ENCODE data around the gene LPAR1. TPM values are rescaled to one million over a fixed set of nuclear protein-coding genes. Genes with fewer than 3 reads are reported as not detected.

The LPAR1 gene, protein sequence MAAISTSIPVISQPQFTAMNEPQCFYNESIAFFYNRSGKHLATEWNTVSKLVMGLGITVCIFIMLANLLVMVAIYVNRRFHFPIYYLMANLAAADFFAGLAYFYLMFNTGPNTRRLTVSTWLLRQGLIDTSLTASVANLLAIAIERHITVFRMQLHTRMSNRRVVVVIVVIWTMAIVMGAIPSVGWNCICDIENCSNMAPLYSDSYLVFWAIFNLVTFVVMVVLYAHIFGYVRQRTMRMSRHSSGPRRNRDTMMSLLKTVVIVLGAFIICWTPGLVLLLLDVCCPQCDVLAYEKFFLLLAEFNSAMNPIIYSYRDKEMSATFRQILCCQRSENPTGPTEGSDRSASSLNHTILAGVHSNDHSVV
- 1 to 10 TPM; 5.0 to 5.2 TPM for polyA plus RNA-seq

DNA sequence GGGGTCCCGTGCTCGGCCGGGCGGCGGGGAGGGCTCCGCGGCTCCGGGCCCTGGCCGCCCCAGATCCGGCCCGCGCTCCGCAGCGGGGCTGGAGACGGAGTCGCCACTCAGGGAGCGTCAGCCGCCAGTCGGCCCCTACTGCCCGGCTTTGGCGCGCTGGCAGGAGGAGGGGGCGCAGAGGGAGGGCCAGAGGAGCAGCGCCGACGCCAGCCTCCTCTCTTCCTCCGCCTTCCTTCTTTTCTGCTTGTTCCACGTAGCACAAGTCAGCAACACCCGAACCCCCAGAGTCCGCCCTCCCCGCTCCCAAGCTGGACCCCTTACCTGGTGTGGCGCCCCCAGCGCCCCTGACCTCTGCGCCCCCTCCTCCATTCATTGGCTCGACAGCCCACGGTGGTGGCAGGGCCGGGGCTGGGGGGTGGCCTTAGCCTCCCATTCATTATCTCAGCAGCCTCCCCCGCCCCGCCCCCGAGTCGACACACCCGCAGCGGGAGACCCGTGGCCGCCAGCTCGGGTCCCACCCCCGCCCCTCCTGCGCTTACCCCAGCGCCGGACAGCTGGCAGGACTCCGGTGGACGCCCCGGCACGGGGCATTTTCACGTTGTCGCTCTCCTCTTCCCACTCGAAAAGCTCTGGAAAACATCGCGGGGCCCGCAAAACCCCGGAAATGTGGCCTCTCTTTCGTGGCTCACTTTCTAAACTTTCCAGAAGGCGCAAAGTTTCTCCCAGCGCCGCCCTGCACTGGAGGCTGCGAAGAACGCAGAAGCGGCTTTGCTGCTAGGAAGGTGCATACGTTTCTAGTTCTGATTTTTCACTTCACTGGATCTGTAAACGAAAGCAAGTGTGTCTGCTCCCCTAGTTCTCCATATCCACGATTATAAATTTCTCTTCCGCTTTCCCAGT lies at the start of gene LPAR1:
TSS of gene LPAR1 (minus strand) at position 140 of the 900 bp plus-strand sequence. CDS start 66,353 bp downstream, outside the sequence.
- no peaks in the 10 kb centered on the region for H3K27me3 ChIP-seq (ENCODE audit: control insufficient read depth in 1 of 2, insufficient read depth in 2 of 2, low read length in 2 of 2)
- 2% methylated on average over 64 to 72 of the region's 72 CpGs for WGBS, 2 donors
- H3K4me3 ChIP-seq (ENCODE audit: low read depth in 1 of 2, low read length in 2 of 2) = peak within 1 kb of the TSS; percentile 68 to 91
- peak within 1 kb of the TSS; percentile 88 to 90 for H3K27ac ChIP-seq (ENCODE audit: low read depth in 2 of 2, low read length in 1 of 2)
- no peaks in the 10 kb centered on the region for H3K9me3 ChIP-seq (ENCODE audit: control insufficient read depth in 2 of 2, insufficient read depth in 1 of 2, low read depth in 1 of 2, low read length in 1 of 2)
- H3K36me3 ChIP-seq (ENCODE audit: control insufficient read depth in 2 of 2, insufficient read depth in 2 of 2, low read length in 1 of 2) = no peaks in the 10 kb centered on the region
- H3K4me1 ChIP-seq (ENCODE audit: control insufficient read depth in 2 of 2, insufficient read depth in 2 of 2, low read length in 1 of 2) = peaks cover 0 to 11% of the 10 kb centered on the region in 2 donors

DNA sequence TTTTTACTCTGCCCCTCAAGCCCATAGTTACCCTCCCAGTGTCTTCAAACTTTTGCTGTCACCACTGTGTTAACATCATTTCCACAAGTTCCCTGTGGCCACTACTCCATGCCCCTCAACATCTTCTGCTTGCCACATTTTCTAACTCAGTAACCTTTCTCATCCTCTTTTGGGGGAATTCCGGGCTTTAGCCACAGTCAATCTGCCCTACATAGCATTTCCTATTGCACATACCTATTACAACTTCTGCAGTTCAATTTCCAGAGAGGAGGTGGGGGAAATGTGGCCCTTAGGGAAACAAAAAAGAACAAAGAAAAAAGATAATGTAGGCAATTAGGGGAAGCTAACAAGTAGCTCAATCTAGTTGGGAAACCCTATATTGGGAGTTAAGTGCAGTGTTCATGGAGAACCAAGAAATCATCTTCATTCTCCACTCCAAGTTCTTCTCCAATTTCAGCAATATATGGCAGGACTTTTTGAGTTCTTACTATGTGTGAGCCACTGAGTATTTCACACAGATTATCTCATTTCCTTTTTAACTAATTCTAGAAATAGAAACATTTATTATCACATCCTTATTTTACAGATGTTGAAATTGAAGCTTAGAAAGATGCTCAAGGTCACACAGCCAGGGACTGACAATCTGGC lies 40.2 kb upstream of the LPAR1 start:
- Histone ChIP-seq H3K36me3 (ENCODE audit: control insufficient read depth in 2 of 2, insufficient read depth in 2 of 2, low read length in 1 of 2) (no peaks in the 10 kb centered on the region), H3K27ac (ENCODE audit: low read depth in 2 of 2, low read length in 1 of 2) (no peak overlapping the region)
- WGBS, 2 donors = 84 to 86% methylated on average over 1 of the region's 1 CpG

DNA sequence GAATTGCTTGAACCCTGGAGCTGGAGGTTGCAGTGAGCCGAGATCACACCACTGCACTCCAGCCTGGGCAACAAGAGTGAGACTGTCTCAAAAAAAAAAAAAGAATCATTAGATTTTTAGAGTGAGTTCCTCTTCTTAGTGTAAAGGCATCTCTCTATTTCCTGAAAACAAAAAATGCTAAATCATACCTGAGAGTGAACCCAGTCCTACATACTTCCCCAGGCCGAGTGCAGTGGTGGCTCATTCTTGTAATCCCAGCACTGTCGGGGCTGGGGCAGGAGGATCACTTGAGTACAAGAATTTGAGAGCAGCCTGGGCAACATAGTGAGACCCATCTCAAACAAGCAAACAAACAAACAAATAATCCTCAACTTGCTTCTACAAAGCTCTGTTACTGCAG lies 38.2 kb upstream of the LPAR1 start:
- no peaks in the 10 kb centered on the region for H3K36me3 ChIP-seq (ENCODE audit: control insufficient read depth in 2 of 2, insufficient read depth in 2 of 2, low read length in 1 of 2)
- H3K9me3 ChIP-seq (ENCODE audit: control insufficient read depth in 2 of 2, insufficient read depth in 1 of 2, low read depth in 1 of 2, low read length in 1 of 2) = no peaks in the 10 kb centered on the region
- no peak overlapping the region for H3K4me3 ChIP-seq (ENCODE audit: low read depth in 1 of 2, low read length in 2 of 2)
- no peaks in the 10 kb centered on the region for H3K27me3 ChIP-seq (ENCODE audit: control insufficient read depth in 1 of 2, insufficient read depth in 2 of 2, low read length in 2 of 2)
- 70 to 76% methylated on average over 3 of the region's 3 CpGs for WGBS, 2 donors
- no peaks in the 10 kb centered on the region for H3K4me1 ChIP-seq (ENCODE audit: control insufficient read depth in 2 of 2, insufficient read depth in 2 of 2, low read length in 1 of 2)
- H3K27ac ChIP-seq (ENCODE audit: low read depth in 2 of 2, low read length in 1 of 2) = no peak overlapping the region

More for the DNA sequence above, 40.2 kb upstream of the LPAR1 start:
- no peaks in the 10 kb centered on the region for H3K27me3 ChIP-seq (ENCODE audit: control insufficient read depth in 1 of 2, insufficient read depth in 2 of 2, low read length in 2 of 2)
- H3K9me3 ChIP-seq (ENCODE audit: control insufficient read depth in 2 of 2, insufficient read depth in 1 of 2, low read depth in 1 of 2, low read length in 1 of 2) = no peaks in the 10 kb centered on the region
- H3K4me3 ChIP-seq (ENCODE audit: low read depth in 1 of 2, low read length in 2 of 2) = no peak overlapping the region
- H3K4me1 ChIP-seq (ENCODE audit: control insufficient read depth in 2 of 2, insufficient read depth in 2 of 2, low read length in 1 of 2) = no peaks in the 10 kb centered on the region

DNA sequence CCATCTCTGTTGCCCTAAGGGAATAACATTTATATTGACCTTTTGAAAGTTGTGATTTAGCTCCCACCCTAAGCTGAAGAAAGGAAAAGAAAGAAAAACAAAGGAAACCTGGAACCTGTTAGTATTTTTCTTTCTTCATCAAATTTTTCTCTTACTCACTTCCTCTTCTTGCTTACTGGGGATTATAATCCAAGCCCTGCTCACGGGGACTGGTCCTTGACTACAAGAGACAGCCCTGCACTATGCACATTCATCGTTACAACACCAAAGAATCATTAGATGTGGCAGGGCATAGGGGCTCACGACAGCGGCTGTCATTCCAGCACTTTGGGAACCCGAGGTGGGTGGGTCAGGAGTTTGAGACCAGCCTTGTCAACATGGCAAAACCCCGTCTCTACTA lies 37.8 kb upstream of the LPAR1 start:
- Histone ChIP-seq H3K9me3 (ENCODE audit: control insufficient read depth in 2 of 2, insufficient read depth in 1 of 2, low read depth in 1 of 2, low read length in 1 of 2) (no peaks in the 10 kb centered on the region), H3K27ac (ENCODE audit: low read depth in 2 of 2, low read length in 1 of 2) (no peak overlapping the region), H3K27me3 (ENCODE audit: control insufficient read depth in 1 of 2, insufficient read depth in 2 of 2, low read length in 2 of 2) (no peaks in the 10 kb centered on the region), H3K4me1 (ENCODE audit: control insufficient read depth in 2 of 2, insufficient read depth in 2 of 2, low read length in 1 of 2) (no peaks in the 10 kb centered on the region), H3K4me3 (ENCODE audit: low read depth in 1 of 2, low read length in 2 of 2) (no peak overlapping the region), H3K36me3 (ENCODE audit: control insufficient read depth in 2 of 2, insufficient read depth in 2 of 2, low read length in 1 of 2) (no peaks in the 10 kb centered on the region)
- 83 to 85% methylated on average over 6 of the region's 6 CpGs for WGBS, 2 donors

DNA sequence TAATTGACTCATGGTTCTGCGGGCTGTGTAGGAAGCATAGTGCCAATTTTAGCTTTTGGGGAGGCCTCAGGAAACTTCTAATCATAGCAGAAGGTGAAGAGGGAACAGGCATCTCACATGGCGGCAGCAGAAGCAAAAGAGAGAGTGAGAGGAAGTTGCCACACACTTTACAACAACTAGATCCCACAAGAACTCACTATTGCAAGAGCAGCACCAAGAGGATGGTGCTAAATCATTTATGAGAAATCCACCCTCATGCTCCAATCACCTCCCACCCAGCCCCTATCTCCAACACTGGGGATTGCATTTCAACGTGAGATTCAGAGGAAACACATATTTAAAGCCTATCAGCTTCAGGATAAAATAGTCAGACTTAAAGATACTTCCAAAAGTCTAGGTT lies 36.1 kb upstream of the LPAR1 start:
- H3K9me3 ChIP-seq (ENCODE audit: control insufficient read depth in 2 of 2, insufficient read depth in 1 of 2, low read depth in 1 of 2, low read length in 1 of 2) = no peaks in the 10 kb centered on the region
- WGBS, 2 donors = 71 to 79% methylated on average over 3 of the region's 3 CpGs
- no peak overlapping the region for H3K4me3 ChIP-seq (ENCODE audit: low read depth in 1 of 2, low read length in 2 of 2)
- no peaks in the 10 kb centered on the region for H3K36me3 ChIP-seq (ENCODE audit: control insufficient read depth in 2 of 2, insufficient read depth in 2 of 2, low read length in 1 of 2)
- no peaks in the 10 kb centered on the region for H3K4me1 ChIP-seq (ENCODE audit: control insufficient read depth in 2 of 2, insufficient read depth in 2 of 2, low read length in 1 of 2)
- H3K27me3 ChIP-seq (ENCODE audit: control insufficient read depth in 1 of 2, insufficient read depth in 2 of 2, low read length in 2 of 2) = no peaks in the 10 kb centered on the region
- H3K27ac ChIP-seq (ENCODE audit: low read depth in 2 of 2, low read length in 1 of 2) = no peak overlapping the region

DNA sequence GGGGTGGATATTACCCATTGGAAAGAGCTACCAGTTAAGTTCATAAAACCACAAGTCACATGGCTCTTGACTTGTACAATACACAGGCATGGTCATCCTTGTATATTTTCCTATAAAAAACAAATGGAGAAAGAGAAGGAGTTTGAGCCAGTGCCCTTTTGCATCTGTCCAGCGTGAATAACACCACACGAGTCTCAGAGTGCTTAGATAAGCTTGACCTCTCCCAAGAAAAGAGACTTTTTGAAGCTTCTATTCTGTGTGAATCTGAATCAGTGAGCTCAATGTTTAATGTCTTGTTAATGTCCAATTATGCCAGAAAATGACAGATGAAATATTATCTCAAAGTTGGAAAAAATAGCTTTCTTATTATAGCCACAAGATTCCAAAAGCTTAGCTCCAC lies 30.9 kb upstream of the LPAR1 start:
- H3K36me3 ChIP-seq (ENCODE audit: control insufficient read depth in 2 of 2, insufficient read depth in 2 of 2, low read length in 1 of 2) = no peaks in the 10 kb centered on the region
- no peaks in the 10 kb centered on the region for H3K27me3 ChIP-seq (ENCODE audit: control insufficient read depth in 1 of 2, insufficient read depth in 2 of 2, low read length in 2 of 2)
- H3K27ac ChIP-seq (ENCODE audit: low read depth in 2 of 2, low read length in 1 of 2) = no peak overlapping the region
- no peaks in the 10 kb centered on the region for H3K4me1 ChIP-seq (ENCODE audit: control insufficient read depth in 2 of 2, insufficient read depth in 2 of 2, low read length in 1 of 2)
- no peak overlapping the region for H3K4me3 ChIP-seq (ENCODE audit: low read depth in 1 of 2, low read length in 2 of 2)
- 69 to 74% methylated on average over 2 of the region's 2 CpGs for WGBS, 2 donors
- no peaks in the 10 kb centered on the region for H3K9me3 ChIP-seq (ENCODE audit: control insufficient read depth in 2 of 2, insufficient read depth in 1 of 2, low read depth in 1 of 2, low read length in 1 of 2)

DNA sequence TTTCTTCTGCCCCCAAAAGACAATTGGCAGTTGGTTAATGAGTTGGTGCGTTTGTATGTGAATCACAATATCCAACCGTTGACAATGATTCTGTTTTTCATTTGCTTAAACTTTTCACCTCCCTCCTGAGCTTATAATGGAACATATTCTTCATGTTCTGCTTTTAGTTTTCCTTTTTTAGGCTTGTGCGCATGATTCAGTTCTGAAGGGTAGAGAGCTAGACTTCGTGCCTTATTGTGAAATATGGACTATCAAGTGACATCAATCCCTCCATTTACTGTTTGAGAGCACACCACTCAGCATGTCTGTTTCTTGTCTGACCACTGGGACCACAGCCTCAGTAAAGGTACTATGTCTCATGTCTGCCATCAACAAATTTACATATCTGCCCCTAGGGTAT lies 30.5 kb upstream of the LPAR1 start:
- Histone ChIP-seq H3K36me3 (ENCODE audit: control insufficient read depth in 2 of 2, insufficient read depth in 2 of 2, low read length in 1 of 2) (no peaks in the 10 kb centered on the region), H3K9me3 (ENCODE audit: control insufficient read depth in 2 of 2, insufficient read depth in 1 of 2, low read depth in 1 of 2, low read length in 1 of 2) (no peaks in the 10 kb centered on the region), H3K4me3 (ENCODE audit: low read depth in 1 of 2, low read length in 2 of 2) (no peak overlapping the region), H3K27ac (ENCODE audit: low read depth in 2 of 2, low read length in 1 of 2) (no peak overlapping the region), H3K27me3 (ENCODE audit: control insufficient read depth in 1 of 2, insufficient read depth in 2 of 2, low read length in 2 of 2) (no peaks in the 10 kb centered on the region), H3K4me1 (ENCODE audit: control insufficient read depth in 2 of 2, insufficient read depth in 2 of 2, low read length in 1 of 2) (no peaks in the 10 kb centered on the region)
- WGBS, 2 donors = 75 to 76% methylated on average over 4 of the region's 4 CpGs

DNA sequence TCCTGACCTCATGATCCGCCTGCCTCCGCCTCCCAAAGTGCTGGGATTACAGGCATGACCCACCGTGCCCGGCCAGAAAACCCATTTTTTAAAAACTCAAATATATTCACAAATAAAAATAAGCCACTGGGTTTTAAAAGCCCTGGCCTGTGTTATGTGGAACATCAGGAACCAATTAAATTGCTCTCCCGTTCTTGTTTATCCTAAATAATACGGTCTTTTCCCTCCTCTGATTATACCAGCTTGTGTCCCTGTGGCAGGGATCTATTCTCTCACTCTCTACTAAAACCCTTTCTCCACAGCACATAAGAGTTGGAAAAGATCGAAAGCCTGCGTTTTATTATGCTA lies 30.1 kb upstream of the LPAR1 start:
- no peak overlapping the region for H3K4me3 ChIP-seq (ENCODE audit: low read depth in 1 of 2, low read length in 2 of 2)
- H3K27ac ChIP-seq (ENCODE audit: low read depth in 2 of 2, low read length in 1 of 2) = no peak overlapping the region
- WGBS, 2 donors = 83 to 88% methylated on average over 8 of the region's 8 CpGs
- no peaks in the 10 kb centered on the region for H3K9me3 ChIP-seq (ENCODE audit: control insufficient read depth in 2 of 2, insufficient read depth in 1 of 2, low read depth in 1 of 2, low read length in 1 of 2)
- H3K4me1 ChIP-seq (ENCODE audit: control insufficient read depth in 2 of 2, insufficient read depth in 2 of 2, low read length in 1 of 2) = no peaks in the 10 kb centered on the region
- no peaks in the 10 kb centered on the region for H3K27me3 ChIP-seq (ENCODE audit: control insufficient read depth in 1 of 2, insufficient read depth in 2 of 2, low read length in 2 of 2)
- H3K36me3 ChIP-seq (ENCODE audit: control insufficient read depth in 2 of 2, insufficient read depth in 2 of 2, low read length in 1 of 2) = no peaks in the 10 kb centered on the region

DNA sequence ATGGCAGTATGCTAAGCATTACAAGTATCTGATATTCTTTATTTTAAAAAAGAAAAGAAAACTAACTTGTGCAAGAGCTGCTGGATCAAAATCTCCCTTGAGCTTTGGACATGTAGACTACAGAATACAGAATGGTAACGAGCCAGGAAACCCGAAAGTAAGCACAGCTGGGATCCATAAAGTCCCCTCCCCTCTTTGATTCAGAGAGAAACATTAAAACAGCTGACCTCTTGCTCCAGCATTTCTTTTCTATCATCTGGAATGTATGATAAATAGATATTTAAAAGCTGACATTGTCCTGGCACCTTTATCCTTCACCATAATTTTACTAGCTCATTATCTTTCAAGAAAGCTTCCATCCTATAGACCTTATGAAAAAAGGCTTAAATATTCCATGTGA lies 28.2 kb upstream of the LPAR1 start:
- H3K4me3 ChIP-seq (ENCODE audit: low read depth in 1 of 2, low read length in 2 of 2) = no peak overlapping the region
- H3K4me1 ChIP-seq (ENCODE audit: control insufficient read depth in 2 of 2, insufficient read depth in 2 of 2, low read length in 1 of 2) = no peaks in the 10 kb centered on the region
- H3K36me3 ChIP-seq (ENCODE audit: control insufficient read depth in 2 of 2, insufficient read depth in 2 of 2, low read length in 1 of 2) = no peaks in the 10 kb centered on the region
- no peaks in the 10 kb centered on the region for H3K27me3 ChIP-seq (ENCODE audit: control insufficient read depth in 1 of 2, insufficient read depth in 2 of 2, low read length in 2 of 2)
- no peaks in the 10 kb centered on the region for H3K9me3 ChIP-seq (ENCODE audit: control insufficient read depth in 2 of 2, insufficient read depth in 1 of 2, low read depth in 1 of 2, low read length in 1 of 2)
- H3K27ac ChIP-seq (ENCODE audit: low read depth in 2 of 2, low read length in 1 of 2) = no peak overlapping the region
- 41 to 53% methylated on average over 2 of the region's 2 CpGs for WGBS, 2 donors

All from esophagus (tissue), 2 donors.